GM12864 (cell line): ENCODE data around the gene TPBG.
"Not testable (repeated sequence)": the region's sequence is repeated elsewhere in the genome, so short reads cannot be mapped to it uniquely, and the experiment has no call there.

Experiments used
- DNase-seq: peaks from one replicate; pipeline ENCODE4 v3.0.0-alpha.2; 2011; ENCODE audit warnings: low read depth
- H3K4me3 ChIP-seq: 2 replicates; pipeline ENCODE4 v1.5.1; 2011; ENCODE audit warnings: mild to moderate bottlenecking, low read depth, low read length, control low read depth
- TF ChIP-seq, protein P1 (sequence below): IDR thresholded peaks from 2 replicates; pipeline ENCODE4 v1.5.1; 2011; ENCODE audit warnings: low read depth, mild to moderate bottlenecking, moderate library complexity, low read length, control low read depth, inconsistent platforms; ENCODE audit errors: missing control alignments

The TPBG gene

DNA sequence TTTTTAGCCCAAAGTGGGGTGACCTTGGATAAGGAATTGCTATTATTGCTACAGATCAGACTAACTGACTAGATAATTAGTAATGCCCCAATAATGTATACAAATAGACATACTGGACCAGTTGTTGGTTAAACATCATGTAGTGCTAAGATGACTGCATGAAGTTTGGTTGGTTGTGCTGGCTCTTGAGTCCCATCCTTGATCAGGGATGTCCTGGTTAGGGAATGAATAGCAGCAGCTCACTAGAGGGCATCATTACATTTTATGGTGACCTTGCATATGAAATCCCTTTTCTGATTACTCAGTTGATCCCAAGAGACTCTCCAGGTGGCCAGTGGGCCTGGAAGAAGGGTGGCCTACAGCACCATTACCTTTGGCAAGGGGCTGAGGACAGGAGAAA is 10.9 kb downstream of the TPBG start:
- no peak for DNase-seq
- TF ChIP-seq, protein P1, sequence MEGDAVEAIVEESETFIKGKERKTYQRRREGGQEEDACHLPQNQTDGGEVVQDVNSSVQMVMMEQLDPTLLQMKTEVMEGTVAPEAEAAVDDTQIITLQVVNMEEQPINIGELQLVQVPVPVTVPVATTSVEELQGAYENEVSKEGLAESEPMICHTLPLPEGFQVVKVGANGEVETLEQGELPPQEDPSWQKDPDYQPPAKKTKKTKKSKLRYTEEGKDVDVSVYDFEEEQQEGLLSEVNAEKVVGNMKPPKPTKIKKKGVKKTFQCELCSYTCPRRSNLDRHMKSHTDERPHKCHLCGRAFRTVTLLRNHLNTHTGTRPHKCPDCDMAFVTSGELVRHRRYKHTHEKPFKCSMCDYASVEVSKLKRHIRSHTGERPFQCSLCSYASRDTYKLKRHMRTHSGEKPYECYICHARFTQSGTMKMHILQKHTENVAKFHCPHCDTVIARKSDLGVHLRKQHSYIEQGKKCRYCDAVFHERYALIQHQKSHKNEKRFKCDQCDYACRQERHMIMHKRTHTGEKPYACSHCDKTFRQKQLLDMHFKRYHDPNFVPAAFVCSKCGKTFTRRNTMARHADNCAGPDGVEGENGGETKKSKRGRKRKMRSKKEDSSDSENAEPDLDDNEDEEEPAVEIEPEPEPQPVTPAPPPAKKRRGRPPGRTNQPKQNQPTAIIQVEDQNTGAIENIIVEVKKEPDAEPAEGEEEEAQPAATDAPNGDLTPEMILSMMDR = no peak
- H3K4me3 ChIP-seq = no peak overlapping the region

DNA sequence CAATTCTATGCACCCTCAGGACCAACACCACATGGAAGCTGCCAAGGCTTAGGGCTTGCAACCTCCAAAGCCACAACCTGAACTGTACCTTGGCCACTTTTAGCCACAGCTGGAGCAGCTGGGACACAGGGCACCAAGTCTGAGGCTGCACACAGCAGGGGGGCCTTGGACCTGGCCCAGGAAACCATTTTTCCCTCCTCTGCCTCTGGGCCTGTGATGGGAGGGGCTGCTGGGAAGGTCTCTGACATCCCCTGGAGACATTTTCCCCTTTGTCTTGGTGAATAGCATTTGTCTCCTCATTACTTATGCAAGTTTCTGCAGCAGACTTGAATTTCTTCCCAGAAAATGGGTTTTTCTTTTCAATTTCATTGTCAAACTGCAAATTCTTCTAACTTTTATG is 13.0 kb downstream of the TPBG start:
- no peak for DNase-seq
- TF ChIP-seq, protein P1 = no peak
- no peak overlapping the region for H3K4me3 ChIP-seq

DNA sequence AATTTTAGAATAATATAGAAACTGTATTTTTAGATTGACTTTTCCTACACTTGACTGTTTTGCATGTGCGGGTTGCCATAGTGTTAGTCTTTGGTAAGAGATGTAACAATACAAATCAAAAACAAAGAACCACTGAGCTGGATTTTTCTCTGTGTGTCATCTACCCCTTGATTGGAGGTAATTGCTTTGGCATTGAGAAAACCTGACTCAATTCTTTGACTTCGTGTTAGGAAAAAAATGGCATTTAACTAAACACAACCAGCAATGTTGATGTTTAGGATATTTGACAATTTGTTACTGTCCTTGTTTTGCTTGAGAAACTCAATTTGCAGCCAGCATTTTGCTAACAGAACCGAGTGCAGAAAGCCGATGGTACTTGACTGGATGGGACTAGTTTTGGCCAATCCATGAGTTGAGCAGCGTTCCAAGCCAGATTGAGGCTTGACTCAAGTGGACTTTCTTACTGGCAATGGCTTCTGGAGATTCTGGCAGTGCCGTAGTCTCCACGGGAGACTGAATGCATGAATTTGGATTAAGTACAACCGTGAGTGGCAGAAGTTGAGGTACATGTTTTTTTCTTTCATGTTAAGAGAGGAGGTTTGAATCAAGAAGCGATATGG is 17.1 kb downstream of the TPBG start:
- no peak for DNase-seq
- no peak overlapping the region for H3K4me3 ChIP-seq
- TF ChIP-seq, protein P1 = no peak

DNA sequence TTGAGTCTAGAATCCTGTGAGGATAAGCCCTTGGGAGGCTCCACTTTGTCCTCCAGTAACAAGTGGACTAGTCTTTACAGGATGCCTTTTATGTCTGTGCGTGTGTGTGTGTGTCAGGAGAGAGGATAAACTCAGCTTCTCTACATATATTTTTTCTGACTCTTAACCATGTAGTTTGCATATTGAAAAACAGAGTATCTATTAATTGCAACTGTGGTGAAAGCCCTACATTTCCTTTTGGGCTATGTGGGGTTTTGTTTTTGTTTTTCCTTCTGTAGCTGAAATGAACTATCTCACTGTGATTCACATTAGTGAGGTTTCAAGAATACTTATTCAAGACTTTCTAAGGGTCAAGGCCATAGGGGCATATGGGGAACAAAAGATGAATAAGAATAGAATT is 17.7 kb downstream of the TPBG start:
- no peak overlapping the region for H3K4me3 ChIP-seq
- TF ChIP-seq, protein P1 = no peak

DNA sequence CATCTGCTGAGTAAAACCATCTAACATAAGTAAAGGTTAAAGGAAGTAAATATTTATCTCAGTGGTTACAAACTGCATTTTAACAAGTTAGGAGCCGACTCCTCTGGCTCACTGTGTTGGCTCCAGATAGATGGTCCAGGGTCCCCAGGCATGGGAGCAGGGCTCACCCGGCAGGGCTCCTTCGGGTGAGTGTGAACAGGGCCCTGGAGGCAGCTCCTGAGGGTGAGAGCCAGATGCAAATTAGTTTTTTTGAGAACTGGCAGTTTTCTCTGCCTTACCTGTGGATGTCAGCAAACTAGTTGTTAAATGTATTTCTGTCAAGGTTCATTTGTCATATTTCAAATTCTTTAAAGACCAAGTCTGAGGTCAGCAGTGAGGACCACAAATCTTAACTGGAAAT is 21.5 kb downstream of the TPBG start:
- DNase-seq = no peak
- no peak overlapping the region for H3K4me3 ChIP-seq
- TF ChIP-seq, protein P1 = no peak

More for the DNA sequence above, 17.7 kb downstream of the TPBG start:
- peak; percentile 24 for DNase-seq

DNA sequence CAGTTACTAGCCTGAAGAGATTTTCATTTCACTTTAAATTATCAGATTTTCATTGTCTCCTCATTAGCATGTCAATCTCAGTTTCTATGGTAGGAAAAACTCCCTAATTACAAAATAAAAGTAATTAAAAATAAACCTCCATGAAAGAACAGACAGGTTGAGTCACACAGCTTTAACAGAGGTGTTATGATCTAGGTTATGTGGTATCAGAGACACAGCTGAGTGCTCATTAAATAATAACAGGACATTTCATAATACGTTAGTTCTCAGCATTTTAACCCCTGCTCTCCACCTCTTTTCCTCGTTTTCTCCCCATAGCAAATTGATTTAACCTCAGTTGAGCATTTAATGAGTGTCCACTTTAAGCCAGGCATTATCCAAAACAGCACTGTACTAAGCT is 21.9 kb downstream of the TPBG start:
- TF ChIP-seq, protein P1 = no peak
- DNase-seq = no peak
- H3K4me3 ChIP-seq = no peak overlapping the region

DNA sequence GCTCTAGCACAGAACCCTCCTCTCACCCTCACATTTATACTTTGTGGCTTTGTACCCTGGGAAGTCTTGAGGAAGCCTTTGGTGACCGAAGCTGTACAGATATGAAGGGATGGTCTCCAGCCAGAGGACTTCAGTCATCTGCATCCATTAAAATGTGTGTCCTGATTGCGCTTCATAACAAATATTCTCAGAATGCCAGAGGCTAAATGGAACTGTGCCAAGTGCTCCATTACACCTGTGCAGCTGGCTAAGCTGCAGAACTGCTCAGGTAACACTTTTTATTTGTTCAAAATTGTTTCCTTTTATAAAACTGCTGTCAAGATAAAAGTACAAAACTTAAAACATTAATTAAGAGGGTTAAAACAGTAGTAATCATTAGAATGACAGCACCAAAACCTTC is 22.3 kb downstream of the TPBG start:
- no peak for DNase-seq
- TF ChIP-seq, protein P1 = no peak

DNA sequence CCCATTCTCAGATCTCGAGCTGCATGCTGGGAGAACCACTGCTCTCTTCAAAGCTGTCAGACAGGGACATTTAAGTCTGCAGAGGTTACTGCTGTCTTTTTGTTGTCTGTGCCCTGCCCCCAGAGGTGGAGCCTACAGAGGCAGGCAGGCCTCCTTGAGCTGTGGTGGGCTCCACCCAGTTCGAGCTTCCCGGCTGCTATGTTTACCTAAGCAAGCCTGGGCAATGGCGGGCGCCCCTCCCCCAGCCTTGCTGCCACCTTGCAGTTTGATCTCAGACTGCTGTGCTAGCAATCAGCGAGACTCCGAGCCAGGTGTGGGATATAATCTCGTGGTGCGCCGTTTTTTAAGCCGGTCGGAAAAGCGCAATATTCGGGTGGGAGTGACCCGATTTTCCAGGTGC is 31.2 kb downstream of the TPBG start:
- not testable (repeated sequence) for H3K4me3 ChIP-seq, DNase-seq

More for the DNA sequence above, 22.3 kb downstream of the TPBG start:
- no peak overlapping the region for H3K4me3 ChIP-seq
